WTC11 (cell line): ENCODE data around the gene KCNJ15. TPM values are rescaled to one million over a fixed set of nuclear protein-coding genes. Genes with fewer than 3 reads are reported as not detected.

Source experiments
- ATAC-seq: fragments of 200-7000 bp; cut with Tn5 transposase; 2 replicates; pipeline ENCODE4 v1.10.0; 2021; ENCODE audit warnings: mild to moderate bottlenecking, moderate library complexity
- CTCF ChIA-PET: fragments of 300-600 bp; sonication (Branson Sonifier 250); formaldehyde crosslinking; loops from one replicate; lab custom pipeline; 2021; ENCODE audit warnings: antibody characterized with exemption; lab: Charles Lee
- POLR2A ChIA-PET: fragments of 350-600 bp; sonication (Branson Sonifier 250); formaldehyde crosslinking; loops from one replicate; lab custom pipeline; 2021; ENCODE audit warnings: antibody characterized with exemption; lab: Charles Lee
- DNase-seq: peaks from one replicate; pipeline ENCODE4 v3.0.0; 2021; ENCODE audit warnings: low spot score
- H3K27ac Mint-ChIP-seq: 2 replicates; pipeline ENCODE4 v1.8.0; 2021; ENCODE audit warnings: mixed read lengths
- H3K27me3 Mint-ChIP-seq: 2 replicates; pipeline ENCODE4 v1.8.0; 2021; ENCODE audit warnings: low read depth, mild to moderate bottlenecking, moderate library complexity, mixed read lengths
- H3K36me3 Mint-ChIP-seq: 2 replicates; pipeline ENCODE4 v1.8.0; 2021; ENCODE audit warnings: mixed read lengths
- H3K4me1 Mint-ChIP-seq: 2 replicates; pipeline ENCODE4 v1.8.0; 2022; ENCODE audit warnings: mixed read lengths
- H3K4me3 Mint-ChIP-seq: 2 replicates; pipeline ENCODE4 v1.8.0; 2021; ENCODE audit warnings: mild to moderate bottlenecking, moderate library complexity, mixed read lengths
- H3K9me3 Mint-ChIP-seq: 2 replicates; pipeline ENCODE4 v1.8.0; 2021; ENCODE audit warnings: mixed read lengths
- CREM ChIP-seq: sonication (generic); formaldehyde crosslinking; IDR thresholded peaks from 2 replicates; pipeline ENCODE4 v1.8.1; 2022; ENCODE audit warnings: mild to moderate bottlenecking, missing genetic modification reagents, moderate library complexity
- ELF4 ChIP-seq: sonication (generic); formaldehyde crosslinking; IDR thresholded peaks from 2 replicates; pipeline ENCODE4 v1.8.1; 2022; ENCODE audit warnings: low read depth, mild to moderate bottlenecking, moderate library complexity, missing genetic modification reagents
- ETV6 ChIP-seq: sonication (generic); formaldehyde crosslinking; IDR thresholded peaks from 2 replicates; pipeline ENCODE4 v1.8.1; 2022; ENCODE audit warnings: mild to moderate bottlenecking, missing genetic modification reagents
- FOXK1 ChIP-seq: sonication (generic); formaldehyde crosslinking; IDR thresholded peaks from 2 replicates; pipeline ENCODE4 v1.8.0; 2022; ENCODE audit warnings: mild to moderate bottlenecking, moderate library complexity, missing genetic modification reagents
- FOXP1 ChIP-seq: sonication (generic); formaldehyde crosslinking; IDR thresholded peaks from 2 replicates; pipeline ENCODE4 v1.8.0; 2022; ENCODE audit warnings: missing genetic modification reagents, mild to moderate bottlenecking, moderate library complexity, borderline replicate concordance
- GTF2I ChIP-seq: fragments of 250-450 bp; sonication (Bioruptor Pico); conservative IDR thresholded peaks from 2 replicates; pipeline ENCODE4 v1.4.0; 2021; ENCODE audit warnings: mild to moderate bottlenecking
- MYBL2 ChIP-seq: sonication (generic); formaldehyde crosslinking; IDR thresholded peaks from 2 replicates; pipeline ENCODE4 v1.8.1; 2023; ENCODE audit warnings: mild to moderate bottlenecking, moderate library complexity, missing genetic modification reagents
- NFYB ChIP-seq: sonication (generic); formaldehyde crosslinking; conservative IDR thresholded peaks from 2 replicates; pipeline ENCODE4 v1.8.0; 2022; ENCODE audit warnings: low read depth, missing genetic modification reagents
- OVOL2 ChIP-seq: fragments of 250-450 bp; sonication (Bioruptor Pico); IDR thresholded peaks from 2 replicates; pipeline ENCODE4 v1.9.0; 2021; ENCODE audit warnings: mild to moderate bottlenecking, borderline replicate concordance
- TEAD4 ChIP-seq: sonication (generic); formaldehyde crosslinking; IDR thresholded peaks from 2 replicates; pipeline ENCODE4 v1.8.0; 2022; ENCODE audit warnings: mild to moderate bottlenecking, missing genetic modification reagents
- TP53 ChIP-seq: sonication (generic); formaldehyde crosslinking; IDR thresholded peaks from 2 replicates; pipeline ENCODE4 v1.8.1; 2023; ENCODE audit warnings: mild to moderate bottlenecking, missing genetic modification reagents
- ZBTB43 ChIP-seq: sonication (generic); formaldehyde crosslinking; IDR thresholded peaks from 2 replicates; pipeline ENCODE4 v1.8.1; 2023; ENCODE audit warnings: mild to moderate bottlenecking, missing genetic modification reagents
- ZNF219 ChIP-seq: sonication (generic); formaldehyde crosslinking; IDR thresholded peaks from 2 replicates; pipeline ENCODE4 v1.8.0; 2023; ENCODE audit warnings: missing genetic modification reagents, mild to moderate bottlenecking, borderline replicate concordance
- ZNF232 ChIP-seq: sonication (generic); formaldehyde crosslinking; IDR thresholded peaks from 2 replicates; pipeline ENCODE4 v1.8.0; 2022; ENCODE audit warnings: mild to moderate bottlenecking, missing genetic modification reagents
- ZNF317 ChIP-seq: sonication (generic); formaldehyde crosslinking; IDR thresholded peaks from 2 replicates; pipeline ENCODE4 v1.8.1; 2023; ENCODE audit warnings: low read depth, mild to moderate bottlenecking, moderate library complexity, missing genetic modification reagents, borderline replicate concordance
- total RNA-seq: library from RNA; stranded (reverse); gene quantifications from 3 replicates; pipeline ENCODE4 v1.2.3, GENCODE V29; 2021
- TF ChIP-seq, protein P1 (sequence below): fragments of 250-450 bp; sonication (Bioruptor Pico); IDR thresholded peaks from 2 replicates; pipeline ENCODE4 v1.9.0; 2021; ENCODE audit warnings: mild to moderate bottlenecking
- TF ChIP-seq, protein P2 (sequence below): sonication (generic); formaldehyde crosslinking; IDR thresholded peaks from 2 replicates; pipeline ENCODE4 v1.8.1; 2023; ENCODE audit warnings: mild to moderate bottlenecking, missing genetic modification reagents, borderline replicate concordance
- TF ChIP-seq, protein P3 (sequence below): fragments of 250-450 bp; sonication (Bioruptor Pico); IDR thresholded peaks from 2 replicates; pipeline ENCODE4 v1.9.0; 2021; ENCODE audit warnings: mild to moderate bottlenecking, borderline replicate concordance
- TF ChIP-seq, protein P4 (sequence below): sonication (generic); formaldehyde crosslinking; IDR thresholded peaks from 2 replicates; pipeline ENCODE4 v1.8.0; 2022; ENCODE audit warnings: mild to moderate bottlenecking, missing genetic modification reagents

KCNJ15 gene
- total RNA-seq, 1 experiment from 2014 or later, result 0.57 TPM

DNA sequence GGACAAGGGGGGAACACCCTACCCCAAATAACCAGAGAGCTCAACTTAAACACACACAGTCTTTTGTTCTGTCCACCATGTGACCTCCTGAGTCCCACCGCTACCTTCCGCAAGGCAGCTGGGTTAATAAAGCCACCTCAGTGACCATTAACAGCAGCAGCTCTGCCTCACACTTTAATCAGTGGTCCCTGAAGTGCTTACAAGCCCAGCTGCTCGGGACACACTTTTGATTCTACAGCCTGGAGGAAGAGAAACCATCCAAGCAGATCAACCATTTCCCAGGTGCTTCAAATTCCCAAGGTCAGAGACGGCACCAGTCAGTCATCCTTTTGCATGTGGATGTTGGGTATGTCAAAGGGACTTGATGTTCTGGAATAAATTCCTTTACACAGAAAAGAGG lies 70.1 kb downstream of the KCNJ15 start:
- H3K36me3 Mint-ChIP-seq, result no peaks in the 10 kb centered on the region
- H3K27ac Mint-ChIP-seq, result no peak overlapping the region
- H3K4me3 Mint-ChIP-seq, result no peak overlapping the region
- H3K9me3 Mint-ChIP-seq, result peaks cover 8% of the 10 kb centered on the region
- peaks cover 5% of the 10 kb centered on the region; the same call in 1 of the 2 replicates for H3K27me3 Mint-ChIP-seq
- ChIA-PET CTCF (interaction anchor here (1.2 kb wide), 1 partner anchor 108 kb away, joined by 4 read pairs; no protein-coding TSS in a partner anchor), POLR2A (no interaction called here)
- no peak for DNase-seq
- TF ChIP-seq, protein P1, sequence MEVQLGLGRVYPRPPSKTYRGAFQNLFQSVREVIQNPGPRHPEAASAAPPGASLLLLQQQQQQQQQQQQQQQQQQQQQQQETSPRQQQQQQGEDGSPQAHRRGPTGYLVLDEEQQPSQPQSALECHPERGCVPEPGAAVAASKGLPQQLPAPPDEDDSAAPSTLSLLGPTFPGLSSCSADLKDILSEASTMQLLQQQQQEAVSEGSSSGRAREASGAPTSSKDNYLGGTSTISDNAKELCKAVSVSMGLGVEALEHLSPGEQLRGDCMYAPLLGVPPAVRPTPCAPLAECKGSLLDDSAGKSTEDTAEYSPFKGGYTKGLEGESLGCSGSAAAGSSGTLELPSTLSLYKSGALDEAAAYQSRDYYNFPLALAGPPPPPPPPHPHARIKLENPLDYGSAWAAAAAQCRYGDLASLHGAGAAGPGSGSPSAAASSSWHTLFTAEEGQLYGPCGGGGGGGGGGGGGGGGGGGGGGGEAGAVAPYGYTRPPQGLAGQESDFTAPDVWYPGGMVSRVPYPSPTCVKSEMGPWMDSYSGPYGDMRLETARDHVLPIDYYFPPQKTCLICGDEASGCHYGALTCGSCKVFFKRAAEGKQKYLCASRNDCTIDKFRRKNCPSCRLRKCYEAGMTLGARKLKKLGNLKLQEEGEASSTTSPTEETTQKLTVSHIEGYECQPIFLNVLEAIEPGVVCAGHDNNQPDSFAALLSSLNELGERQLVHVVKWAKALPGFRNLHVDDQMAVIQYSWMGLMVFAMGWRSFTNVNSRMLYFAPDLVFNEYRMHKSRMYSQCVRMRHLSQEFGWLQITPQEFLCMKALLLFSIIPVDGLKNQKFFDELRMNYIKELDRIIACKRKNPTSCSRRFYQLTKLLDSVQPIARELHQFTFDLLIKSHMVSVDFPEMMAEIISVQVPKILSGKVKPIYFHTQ, result no peak
- TF ChIP-seq TEAD4 (CRISPR knock-in tag) (no peak), ZNF317 (no peak), OVOL2 (no peak), ELF4 (CRISPR knock-in tag) (no peak), CREM (CRISPR knock-in tag) (no peak), FOXP1 (CRISPR knock-in tag) (no peak), ZNF219 (CRISPR knock-in tag) (no peak), FOXK1 (no peak), MYBL2 (CRISPR knock-in tag) (no peak)
- TF ChIP-seq, protein P2, sequence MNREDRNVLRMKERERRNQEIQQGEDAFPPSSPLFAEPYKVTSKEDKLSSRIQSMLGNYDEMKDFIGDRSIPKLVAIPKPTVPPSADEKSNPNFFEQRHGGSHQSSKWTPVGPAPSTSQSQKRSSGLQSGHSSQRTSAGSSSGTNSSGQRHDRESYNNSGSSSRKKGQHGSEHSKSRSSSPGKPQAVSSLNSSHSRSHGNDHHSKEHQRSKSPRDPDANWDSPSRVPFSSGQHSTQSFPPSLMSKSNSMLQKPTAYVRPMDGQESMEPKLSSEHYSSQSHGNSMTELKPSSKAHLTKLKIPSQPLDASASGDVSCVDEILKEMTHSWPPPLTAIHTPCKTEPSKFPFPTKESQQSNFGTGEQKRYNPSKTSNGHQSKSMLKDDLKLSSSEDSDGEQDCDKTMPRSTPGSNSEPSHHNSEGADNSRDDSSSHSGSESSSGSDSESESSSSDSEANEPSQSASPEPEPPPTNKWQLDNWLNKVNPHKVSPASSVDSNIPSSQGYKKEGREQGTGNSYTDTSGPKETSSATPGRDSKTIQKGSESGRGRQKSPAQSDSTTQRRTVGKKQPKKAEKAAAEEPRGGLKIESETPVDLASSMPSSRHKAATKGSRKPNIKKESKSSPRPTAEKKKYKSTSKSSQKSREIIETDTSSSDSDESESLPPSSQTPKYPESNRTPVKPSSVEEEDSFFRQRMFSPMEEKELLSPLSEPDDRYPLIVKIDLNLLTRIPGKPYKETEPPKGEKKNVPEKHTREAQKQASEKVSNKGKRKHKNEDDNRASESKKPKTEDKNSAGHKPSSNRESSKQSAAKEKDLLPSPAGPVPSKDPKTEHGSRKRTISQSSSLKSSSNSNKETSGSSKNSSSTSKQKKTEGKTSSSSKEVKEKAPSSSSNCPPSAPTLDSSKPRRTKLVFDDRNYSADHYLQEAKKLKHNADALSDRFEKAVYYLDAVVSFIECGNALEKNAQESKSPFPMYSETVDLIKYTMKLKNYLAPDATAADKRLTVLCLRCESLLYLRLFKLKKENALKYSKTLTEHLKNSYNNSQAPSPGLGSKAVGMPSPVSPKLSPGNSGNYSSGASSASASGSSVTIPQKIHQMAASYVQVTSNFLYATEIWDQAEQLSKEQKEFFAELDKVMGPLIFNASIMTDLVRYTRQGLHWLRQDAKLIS (CRISPR knock-in tag), result no peak
- TF ChIP-seq, protein P3, sequence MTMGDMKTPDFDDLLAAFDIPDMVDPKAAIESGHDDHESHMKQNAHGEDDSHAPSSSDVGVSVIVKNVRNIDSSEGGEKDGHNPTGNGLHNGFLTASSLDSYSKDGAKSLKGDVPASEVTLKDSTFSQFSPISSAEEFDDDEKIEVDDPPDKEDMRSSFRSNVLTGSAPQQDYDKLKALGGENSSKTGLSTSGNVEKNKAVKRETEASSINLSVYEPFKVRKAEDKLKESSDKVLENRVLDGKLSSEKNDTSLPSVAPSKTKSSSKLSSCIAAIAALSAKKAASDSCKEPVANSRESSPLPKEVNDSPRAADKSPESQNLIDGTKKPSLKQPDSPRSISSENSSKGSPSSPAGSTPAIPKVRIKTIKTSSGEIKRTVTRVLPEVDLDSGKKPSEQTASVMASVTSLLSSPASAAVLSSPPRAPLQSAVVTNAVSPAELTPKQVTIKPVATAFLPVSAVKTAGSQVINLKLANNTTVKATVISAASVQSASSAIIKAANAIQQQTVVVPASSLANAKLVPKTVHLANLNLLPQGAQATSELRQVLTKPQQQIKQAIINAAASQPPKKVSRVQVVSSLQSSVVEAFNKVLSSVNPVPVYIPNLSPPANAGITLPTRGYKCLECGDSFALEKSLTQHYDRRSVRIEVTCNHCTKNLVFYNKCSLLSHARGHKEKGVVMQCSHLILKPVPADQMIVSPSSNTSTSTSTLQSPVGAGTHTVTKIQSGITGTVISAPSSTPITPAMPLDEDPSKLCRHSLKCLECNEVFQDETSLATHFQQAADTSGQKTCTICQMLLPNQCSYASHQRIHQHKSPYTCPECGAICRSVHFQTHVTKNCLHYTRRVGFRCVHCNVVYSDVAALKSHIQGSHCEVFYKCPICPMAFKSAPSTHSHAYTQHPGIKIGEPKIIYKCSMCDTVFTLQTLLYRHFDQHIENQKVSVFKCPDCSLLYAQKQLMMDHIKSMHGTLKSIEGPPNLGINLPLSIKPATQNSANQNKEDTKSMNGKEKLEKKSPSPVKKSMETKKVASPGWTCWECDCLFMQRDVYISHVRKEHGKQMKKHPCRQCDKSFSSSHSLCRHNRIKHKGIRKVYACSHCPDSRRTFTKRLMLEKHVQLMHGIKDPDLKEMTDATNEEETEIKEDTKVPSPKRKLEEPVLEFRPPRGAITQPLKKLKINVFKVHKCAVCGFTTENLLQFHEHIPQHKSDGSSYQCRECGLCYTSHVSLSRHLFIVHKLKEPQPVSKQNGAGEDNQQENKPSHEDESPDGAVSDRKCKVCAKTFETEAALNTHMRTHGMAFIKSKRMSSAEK (CRISPR knock-in tag), result no peak
- no peak for ATAC-seq
- H3K4me1 Mint-ChIP-seq, result peaks cover 32% of the 10 kb centered on the region

DNA sequence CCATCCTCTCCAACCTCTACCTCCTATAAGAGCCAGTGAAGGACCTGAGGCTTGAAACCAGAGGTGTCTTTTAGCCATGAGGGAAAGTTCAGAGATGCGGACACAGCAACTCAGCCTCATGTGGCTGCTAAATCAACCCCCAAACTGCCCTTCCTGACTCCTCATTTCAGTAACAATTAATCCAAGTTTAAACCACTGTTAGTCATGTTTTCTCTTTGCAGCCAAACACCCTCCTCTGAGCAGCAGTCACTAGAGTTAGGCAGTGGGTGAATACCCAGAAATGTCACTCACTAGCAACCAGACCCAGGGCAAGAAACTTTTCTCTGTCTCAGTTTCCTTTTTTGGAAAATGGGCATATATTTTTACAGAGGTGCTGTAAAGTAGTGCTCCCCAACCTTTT lies 71.2 kb downstream of the KCNJ15 start:
- Mint-ChIP-seq H3K4me3 (no peak overlapping the region), H3K36me3 (no peaks in the 10 kb centered on the region), H3K27ac (no peak overlapping the region), H3K9me3 (peaks cover 8% of the 10 kb centered on the region), H3K27me3 (peaks cover 5% of the 10 kb centered on the region; the same call in 1 of the 2 replicates), H3K4me1 (peaks cover 35% of the 10 kb centered on the region)
- ATAC-seq, result no peak
- no peak for DNase-seq
- CTCF ChIA-PET, result interaction anchor here (1.2 kb wide), 1 partner anchor 24 kb away, joined by 7 read pairs; no protein-coding TSS in a partner anchor
- POLR2A ChIA-PET, result no interaction called here
- TF ChIP-seq, protein P4, sequence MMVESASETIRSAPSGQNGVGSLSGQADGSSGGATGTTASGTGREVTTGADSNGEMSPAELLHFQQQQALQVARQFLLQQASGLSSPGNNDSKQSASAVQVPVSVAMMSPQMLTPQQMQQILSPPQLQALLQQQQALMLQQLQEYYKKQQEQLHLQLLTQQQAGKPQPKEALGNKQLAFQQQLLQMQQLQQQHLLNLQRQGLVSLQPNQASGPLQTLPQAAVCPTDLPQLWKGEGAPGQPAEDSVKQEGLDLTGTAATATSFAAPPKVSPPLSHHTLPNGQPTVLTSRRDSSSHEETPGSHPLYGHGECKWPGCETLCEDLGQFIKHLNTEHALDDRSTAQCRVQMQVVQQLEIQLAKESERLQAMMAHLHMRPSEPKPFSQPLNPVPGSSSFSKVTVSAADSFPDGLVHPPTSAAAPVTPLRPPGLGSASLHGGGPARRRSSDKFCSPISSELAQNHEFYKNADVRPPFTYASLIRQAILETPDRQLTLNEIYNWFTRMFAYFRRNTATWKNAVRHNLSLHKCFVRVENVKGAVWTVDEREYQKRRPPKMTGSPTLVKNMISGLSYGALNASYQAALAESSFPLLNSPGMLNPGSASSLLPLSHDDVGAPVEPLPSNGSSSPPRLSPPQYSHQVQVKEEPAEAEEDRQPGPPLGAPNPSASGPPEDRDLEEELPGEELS (CRISPR knock-in tag), result no peak
- TF ChIP-seq OVOL2 (no peak), MYBL2 (CRISPR knock-in tag) (no peak), ZBTB43 (no peak), NFYB (CRISPR knock-in tag) (no peak), ETV6 (CRISPR knock-in tag) (no peak), ZNF232 (no peak), GTF2I (CRISPR knock-in tag) (no peak), TP53 (CRISPR knock-in tag) (no peak)
